ENCODE data around the gene SULT1B1.

DNA sequence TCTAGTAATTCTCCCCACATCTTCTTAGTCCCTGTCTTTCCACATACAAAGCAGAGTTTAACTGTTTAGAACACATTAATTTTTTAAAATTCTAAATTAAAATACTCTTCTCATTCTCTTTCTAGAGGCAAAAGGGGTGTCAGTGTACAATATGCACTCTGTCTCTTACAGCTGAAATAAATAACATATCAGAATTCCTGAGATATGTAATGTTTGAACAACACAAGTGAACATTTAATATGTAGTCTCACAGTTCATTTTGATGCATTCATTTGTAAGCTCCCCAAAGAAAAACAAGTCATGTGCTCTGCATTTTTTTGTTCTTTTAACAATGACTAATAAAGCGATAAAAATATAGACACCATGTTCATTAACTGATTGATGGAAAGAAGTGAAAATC lies 19.7 kb upstream of the SULT1B1 start:
- TF ChIP-seq, protein P1, sequence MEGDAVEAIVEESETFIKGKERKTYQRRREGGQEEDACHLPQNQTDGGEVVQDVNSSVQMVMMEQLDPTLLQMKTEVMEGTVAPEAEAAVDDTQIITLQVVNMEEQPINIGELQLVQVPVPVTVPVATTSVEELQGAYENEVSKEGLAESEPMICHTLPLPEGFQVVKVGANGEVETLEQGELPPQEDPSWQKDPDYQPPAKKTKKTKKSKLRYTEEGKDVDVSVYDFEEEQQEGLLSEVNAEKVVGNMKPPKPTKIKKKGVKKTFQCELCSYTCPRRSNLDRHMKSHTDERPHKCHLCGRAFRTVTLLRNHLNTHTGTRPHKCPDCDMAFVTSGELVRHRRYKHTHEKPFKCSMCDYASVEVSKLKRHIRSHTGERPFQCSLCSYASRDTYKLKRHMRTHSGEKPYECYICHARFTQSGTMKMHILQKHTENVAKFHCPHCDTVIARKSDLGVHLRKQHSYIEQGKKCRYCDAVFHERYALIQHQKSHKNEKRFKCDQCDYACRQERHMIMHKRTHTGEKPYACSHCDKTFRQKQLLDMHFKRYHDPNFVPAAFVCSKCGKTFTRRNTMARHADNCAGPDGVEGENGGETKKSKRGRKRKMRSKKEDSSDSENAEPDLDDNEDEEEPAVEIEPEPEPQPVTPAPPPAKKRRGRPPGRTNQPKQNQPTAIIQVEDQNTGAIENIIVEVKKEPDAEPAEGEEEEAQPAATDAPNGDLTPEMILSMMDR (conservative IDR thresholded peaks at IDR 0.05 in 1 of 2, IDR thresholded peaks at IDR 0.05 in 1 of 2; ENCODE audit: low read depth in 1 of 2, low read length in 2 of 2), result no peak
- no peak for TF ChIP-seq EZH2 (IDR thresholded peaks at IDR 0.05; ENCODE audit: low read length, missing control alignments)
